Neural progenitor cell (in vitro differentiated cells): Measurements from ENCODE around the gene SLC38A8. TPM values are rescaled to one million over a fixed set of nuclear protein-coding genes. Genes with fewer than 3 reads are reported as not detected.

Source experiments
- DNase-seq: peaks from one replicate; pipeline ENCODE4 v3.0.0-alpha.2; 2016; ENCODE audit warnings: low spot score
- H2AFZ ChIP-seq: fragments of 200-600 bp; sonication (generic); replicated peaks from 2 replicates; pipeline ENCODE4 v1.6.1; 2016; ENCODE audit warnings: antibody characterized with exemption
- H3F3A ChIP-seq: fragments of 200-600 bp; sonication (generic); 2 replicates; pipeline ENCODE4 v1.6.1; 2016; ENCODE audit warnings: antibody characterized with exemption, low read depth
- H3K27ac ChIP-seq: fragments of 200-600 bp; sonication (generic); 2 replicates; pipeline ENCODE4 v1.5.1; 2016; ENCODE audit warnings: mild to moderate bottlenecking
- H3K27me3 ChIP-seq: fragments of 200-600 bp; sonication (generic); 2 replicates; pipeline ENCODE4 v1.6.1; 2016; ENCODE audit warnings: mild to moderate bottlenecking, moderate library complexity
- H3K36me3 ChIP-seq: fragments of 200-600 bp; sonication (generic); 2 replicates; pipeline ENCODE4 v1.5.1; 2016
- H3K4me1 ChIP-seq: fragments of 200-600 bp; sonication (generic); 2 replicates; pipeline ENCODE4 v1.6.1; 2016; ENCODE audit warnings: mixed run types
- H3K4me2 ChIP-seq: fragments of 200-600 bp; sonication (generic); 2 replicates; pipeline ENCODE4 v1.6.1; 2016
- H3K4me3 ChIP-seq: fragments of 200-600 bp; sonication (generic); 2 replicates; pipeline ENCODE4 v1.5.1; 2016
- H3K79me2 ChIP-seq: fragments of 200-600 bp; sonication (generic); 2 replicates; pipeline ENCODE4 v1.6.1; 2016; ENCODE audit warnings: low read depth
- H3K9ac ChIP-seq: fragments of 200-600 bp; sonication (generic); 2 replicates; pipeline ENCODE4 v1.6.1; 2016
- H3K9me3 ChIP-seq: fragments of 200-600 bp; sonication (generic); 2 replicates; pipeline ENCODE4 v1.5.1; 2016; ENCODE audit warnings: low read depth
- H4K20me1 ChIP-seq: fragments of 200-600 bp; sonication (generic); 2 replicates; pipeline ENCODE4 v1.6.1; 2016; ENCODE audit warnings: low read depth
- H3K27ac Mint-ChIP-seq: 3 replicates; pipeline ENCODE4 v1.8.0; 2021; ENCODE audit warnings: mixed read lengths
- H3K27me3 Mint-ChIP-seq: 2 replicates; pipeline ENCODE4 v1.8.0; 2022; ENCODE audit warnings: low read depth, mild to moderate bottlenecking, inconsistent platforms, moderate library complexity, mixed read lengths; ENCODE audit not compliant: insufficient read depth
- H3K36me3 Mint-ChIP-seq: 3 replicates; pipeline ENCODE4 v1.8.0; 2021; ENCODE audit warnings: mixed read lengths
- H3K4me1 Mint-ChIP-seq: 3 replicates; pipeline ENCODE4 v1.8.0; 2021; ENCODE audit warnings: mixed read lengths
- H3K4me3 Mint-ChIP-seq: 3 replicates; pipeline ENCODE4 v1.8.0; 2021; ENCODE audit warnings: mild to moderate bottlenecking, moderate library complexity, mixed read lengths
- H3K9me3 Mint-ChIP-seq: 3 replicates; pipeline ENCODE4 v1.8.0; 2020; ENCODE audit warnings: mixed read lengths
- EZH2 ChIP-seq: fragments of 200-600 bp; sonication (generic); IDR thresholded peaks from 2 replicates; pipeline ENCODE4 v1.6.1; 2017; ENCODE audit warnings: antibody characterized with exemption, mild to moderate bottlenecking, moderate library complexity
- EZH2phosphoT487 ChIP-seq: fragments of 200-600 bp; sonication (generic); IDR thresholded peaks from 2 replicates; pipeline ENCODE4 v1.6.1; 2017; ENCODE audit warnings: antibody characterized with exemption
- small RNA-seq: library from RNA; depleted of rRNA; stranded (forward); fragments of <200 nt; gene quantifications from one replicate; pipeline ENCODE3, GENCODE V24; 2015
- total RNA-seq: library from RNA; depleted of rRNA; stranded (reverse); fragments of >200 nt; gene quantifications from 2 replicates; pipeline ENCODE4 v1.2.3, GENCODE V29; 2015; ENCODE audit warnings: low replicate concordance
- TF ChIP-seq, protein P1 (sequence below): fragments of 200-600 bp; sonication (generic); IDR thresholded peaks from 2 replicates; pipeline ENCODE4 v1.5.1; 2017; ENCODE audit warnings: antibody characterized with exemption, mild to moderate bottlenecking

The SLC38A8 gene
- total RNA-seq, 1 donor from 2014 or later = not detected

DNA sequence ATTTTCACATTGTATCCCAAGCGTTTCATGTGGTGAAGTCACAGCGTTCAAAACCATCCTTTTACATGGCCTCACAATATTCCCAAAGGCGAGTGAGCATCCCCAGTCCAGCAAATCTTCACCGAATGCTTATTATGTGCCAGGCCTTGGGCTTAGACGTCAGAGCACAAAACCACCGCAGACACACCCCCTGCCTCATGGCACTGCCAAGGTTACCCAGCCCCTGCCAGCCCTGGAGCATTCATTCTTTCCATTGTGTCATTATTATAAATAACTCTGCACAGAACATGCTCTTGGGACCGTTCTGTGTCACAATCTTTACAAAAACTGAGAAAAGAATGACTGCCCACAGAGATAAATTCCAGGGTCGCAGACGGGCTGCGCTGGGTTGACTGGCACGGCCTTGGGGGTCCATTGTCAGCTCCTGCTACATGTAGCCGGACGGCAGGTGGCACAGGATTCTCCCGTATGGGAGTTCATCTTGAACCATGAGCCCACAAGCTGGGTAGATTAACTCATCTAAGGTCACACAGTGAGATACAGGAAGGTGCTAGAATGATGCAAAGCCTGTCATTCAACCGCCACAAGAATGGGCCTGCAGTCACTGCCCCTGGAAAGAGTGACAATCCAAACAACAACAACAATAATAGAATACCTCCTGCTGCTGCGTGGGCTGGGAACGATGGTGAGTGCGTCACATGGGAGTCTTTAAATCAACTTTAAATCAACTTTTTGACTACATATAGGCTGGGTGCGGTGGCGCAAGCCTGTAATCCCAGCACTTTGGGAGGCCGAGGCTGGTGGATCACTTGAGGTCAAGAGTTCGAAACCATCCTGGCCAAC is 79.1 kb downstream of the SLC38A8 start:
- H3K27ac ChIP-seq = no peak overlapping the region
- H3K36me3 Mint-ChIP-seq = no peaks in the 10 kb centered on the region
- no peak overlapping the region for H2AFZ ChIP-seq
- no peaks in the 10 kb centered on the region for H3K9me3 ChIP-seq
- H3K27me3 Mint-ChIP-seq = peaks cover 8% of the 10 kb centered on the region
- H3K79me2 ChIP-seq = no peaks in the 10 kb centered on the region
- no peak overlapping the region for H3K4me2 ChIP-seq
- no peaks in the 10 kb centered on the region for H3K9me3 Mint-ChIP-seq
- no peak overlapping the region for H3K27ac Mint-ChIP-seq
- H3K9ac ChIP-seq = no peak overlapping the region
- H3K4me3 Mint-ChIP-seq = no peak overlapping the region
- peaks cover 8% of the 10 kb centered on the region for H3K4me1 Mint-ChIP-seq
- DNase-seq = no peak
- H3K4me1 ChIP-seq = no peaks in the 10 kb centered on the region
- no peaks in the 10 kb centered on the region for H3K36me3 ChIP-seq
- H3F3A ChIP-seq = peaks cover 5% of the 10 kb centered on the region
- H3K27me3 ChIP-seq = no peaks in the 10 kb centered on the region
- no peak overlapping the region for H3K4me3 ChIP-seq
- TF ChIP-seq EZH2phosphoT487 (no peak), EZH2 (no peak)
- TF ChIP-seq, protein P1, sequence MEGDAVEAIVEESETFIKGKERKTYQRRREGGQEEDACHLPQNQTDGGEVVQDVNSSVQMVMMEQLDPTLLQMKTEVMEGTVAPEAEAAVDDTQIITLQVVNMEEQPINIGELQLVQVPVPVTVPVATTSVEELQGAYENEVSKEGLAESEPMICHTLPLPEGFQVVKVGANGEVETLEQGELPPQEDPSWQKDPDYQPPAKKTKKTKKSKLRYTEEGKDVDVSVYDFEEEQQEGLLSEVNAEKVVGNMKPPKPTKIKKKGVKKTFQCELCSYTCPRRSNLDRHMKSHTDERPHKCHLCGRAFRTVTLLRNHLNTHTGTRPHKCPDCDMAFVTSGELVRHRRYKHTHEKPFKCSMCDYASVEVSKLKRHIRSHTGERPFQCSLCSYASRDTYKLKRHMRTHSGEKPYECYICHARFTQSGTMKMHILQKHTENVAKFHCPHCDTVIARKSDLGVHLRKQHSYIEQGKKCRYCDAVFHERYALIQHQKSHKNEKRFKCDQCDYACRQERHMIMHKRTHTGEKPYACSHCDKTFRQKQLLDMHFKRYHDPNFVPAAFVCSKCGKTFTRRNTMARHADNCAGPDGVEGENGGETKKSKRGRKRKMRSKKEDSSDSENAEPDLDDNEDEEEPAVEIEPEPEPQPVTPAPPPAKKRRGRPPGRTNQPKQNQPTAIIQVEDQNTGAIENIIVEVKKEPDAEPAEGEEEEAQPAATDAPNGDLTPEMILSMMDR = no peak
- H4K20me1 ChIP-seq = no peaks in the 10 kb centered on the region

DNA sequence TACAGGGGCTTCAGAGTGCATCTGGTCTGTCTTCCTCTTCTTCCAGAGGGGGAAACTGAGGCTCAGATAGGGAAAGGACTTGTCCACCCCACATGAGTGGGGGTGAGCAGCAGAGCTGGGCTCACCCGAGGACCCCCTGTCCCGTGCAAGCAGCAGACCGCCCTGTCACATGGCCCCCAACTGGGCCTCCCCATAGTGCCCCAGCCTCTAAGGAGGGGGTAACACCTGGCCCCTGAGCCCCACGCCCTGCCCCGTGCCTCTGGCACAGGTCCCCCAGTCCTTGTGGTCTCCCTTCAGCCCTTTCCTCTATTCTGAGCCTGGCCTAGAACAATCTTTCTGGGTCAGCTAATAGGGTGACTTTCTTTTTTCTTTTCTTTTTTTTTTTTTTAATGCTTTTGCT is 81.0 kb downstream of the SLC38A8 start:
- no peak overlapping the region for H3K4me3 Mint-ChIP-seq
- no peaks in the 10 kb centered on the region for H3K36me3 Mint-ChIP-seq
- Histone ChIP-seq H3K36me3 (no peaks in the 10 kb centered on the region), H4K20me1 (no peaks in the 10 kb centered on the region), H3K27me3 (no peaks in the 10 kb centered on the region), H3F3A (peaks cover under 1% of the 10 kb centered on the region), H3K9me3 (no peaks in the 10 kb centered on the region), H3K4me2 (no peak overlapping the region), H3K27ac (no peak overlapping the region), H3K4me1 (no peaks in the 10 kb centered on the region), H3K9ac (no peak overlapping the region), H2AFZ (no peak overlapping the region), H3K79me2 (no peaks in the 10 kb centered on the region), H3K4me3 (no peak overlapping the region)
- TF ChIP-seq EZH2phosphoT487 (no peak), EZH2 (no peak)
- TF ChIP-seq, protein P1 = no peak
- H3K9me3 Mint-ChIP-seq = no peaks in the 10 kb centered on the region
- DNase-seq = no peak
- H3K4me1 Mint-ChIP-seq = peaks cover 7% of the 10 kb centered on the region
- no peak overlapping the region for H3K27ac Mint-ChIP-seq
- peaks cover 5% of the 10 kb centered on the region for H3K27me3 Mint-ChIP-seq

DNA sequence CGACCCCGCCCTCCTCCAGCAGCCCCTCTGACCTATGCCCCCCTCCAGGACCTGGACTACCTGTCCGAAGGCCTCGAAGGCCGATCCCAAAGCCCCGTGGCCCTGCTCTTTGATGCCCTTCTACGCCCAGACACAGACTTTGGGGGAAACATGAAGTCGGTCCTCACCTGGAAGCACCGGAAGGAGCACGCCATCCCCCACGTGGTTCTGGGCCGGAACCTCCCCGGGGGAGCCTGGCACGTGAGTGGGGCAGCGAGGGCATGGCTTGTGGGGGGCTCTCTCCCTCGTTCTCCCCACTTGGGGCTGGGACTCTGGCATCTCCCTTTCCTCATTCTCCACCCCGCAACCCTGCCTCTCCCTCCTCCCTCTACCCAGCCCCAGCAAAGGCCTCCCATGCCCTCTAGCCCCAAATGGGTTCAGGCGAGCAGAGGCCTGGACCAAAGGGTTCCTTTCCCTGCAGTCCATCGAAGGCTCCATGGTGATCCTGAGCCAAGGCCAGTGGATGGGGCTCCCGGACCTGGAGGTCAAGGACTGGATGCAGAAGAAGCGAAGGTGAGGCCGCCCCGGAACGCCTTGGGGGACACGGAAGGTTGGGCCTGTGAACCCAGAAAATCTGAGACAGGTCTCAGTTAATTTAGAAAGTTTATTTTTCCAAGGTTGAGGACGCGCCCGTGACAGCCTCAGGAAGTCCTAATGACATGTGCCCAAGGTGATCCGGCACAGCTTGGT is 81.9 kb downstream of the SLC38A8 start:
- Histone ChIP-seq H4K20me1 (no peaks in the 10 kb centered on the region), H3K9me3 (no peaks in the 10 kb centered on the region), H3K9ac (no peak overlapping the region), H3K79me2 (no peaks in the 10 kb centered on the region), H3K4me1 (no peaks in the 10 kb centered on the region), H3K27ac (no peak overlapping the region), H3K4me3 (no peak overlapping the region), H3K27me3 (no peaks in the 10 kb centered on the region), H3F3A (no peaks in the 10 kb centered on the region), H2AFZ (no peak overlapping the region), H3K36me3 (no peaks in the 10 kb centered on the region), H3K4me2 (no peak overlapping the region)
- peaks cover 5% of the 10 kb centered on the region for H3K27me3 Mint-ChIP-seq
- no peak overlapping the region for H3K4me3 Mint-ChIP-seq
- no peak overlapping the region for H3K27ac Mint-ChIP-seq
- H3K4me1 Mint-ChIP-seq = peaks cover 6% of the 10 kb centered on the region
- H3K36me3 Mint-ChIP-seq = no peaks in the 10 kb centered on the region
- no peak for TF ChIP-seq EZH2phosphoT487
- TF ChIP-seq, protein P1 = no peak
- no peak for TF ChIP-seq EZH2
- no peak for DNase-seq
- H3K9me3 Mint-ChIP-seq = no peaks in the 10 kb centered on the region

Small RNA genes within 50 kb of the gene (small RNA-seq; reads per million reads assigned to genes)
- gene RNA5SP432 = not detected

Other genes with a start within 250 kb of the SLC38A8 start
- gene HSBP1, start 234.8 kb downstream of the SLC38A8 start, total RNA-seq = 36.6 and 87.6 TPM in 2 replicates
- gene MLYCD, start 143.7 kb downstream of the SLC38A8 start, total RNA-seq = 2.5 and 3.3 TPM in 2 replicates
- gene OSGIN1, start 89.6 kb downstream of the SLC38A8 start, total RNA-seq = 0.77 TPM in 1 of 2 replicates, not detected in the other
- gene NECAB2, start 74.6 kb downstream of the SLC38A8 start, total RNA-seq = 12.6 and 18.9 TPM in 2 replicates
- 52.3 and 54.4 TPM in 2 replicates for gene MBTPS1, start 74.1 kb upstream of the SLC38A8 start, total RNA-seq
- gene HSDL1, start 102.4 kb upstream of the SLC38A8 start, total RNA-seq = 71.8 and 101 TPM in 2 replicates
- 0.11 and 0.12 TPM in 2 replicates for gene DNAAF1, start 102.5 kb upstream of the SLC38A8 start, total RNA-seq
- 23.3 and 70.3 TPM in 2 replicates for gene TAF1C, start 144.3 kb upstream of the SLC38A8 start, total RNA-seq
- gene ADAD2, start 148.4 kb upstream of the SLC38A8 start, total RNA-seq = not detected in 2 replicates
- gene KCNG4, start 197.2 kb upstream of the SLC38A8 start, total RNA-seq = not detected in 2 replicates